Renal cortical epithelial cell (primary cell): ENCODE results near the gene ATF2. TPM values are rescaled to one million over a fixed set of nuclear protein-coding genes. Genes with fewer than 3 reads are reported as not detected.
"Not testable (repeated sequence)": the region's sequence is repeated elsewhere in the genome, so short reads cannot be mapped to it uniquely, and the experiment has no call there.

ENCODE experiments used
- DNase-seq: peaks from one replicate; pipeline ENCODE4 v3.0.0-alpha.2; 2011; ENCODE audit warnings: low read depth
- total RNA-seq: library from RNA; depleted of rRNA; stranded (reverse); fragments of >200 nt; gene quantifications from 2 replicates; pipeline ENCODE4 v1.2.3, GENCODE V29; 2014

Gene ATF2
- total RNA-seq, 1 donor from 2014 or later = 77.8 TPM

GRCh38 chr2:175097297-175097696 lies 70.7 kb downstream of the ATF2 start:
- DNase-seq = no peak

- not testable (repeated sequence) for DNase-seq
Measured at GRCh38 chr2:175084117-175084516, 83.9 kb downstream of the ATF2 start.

GRCh38 chr2:175080479-175080878 lies 87.5 kb downstream of the ATF2 start:
- no peak for DNase-seq

GRCh38 chr2:175076272-175076671 lies 91.7 kb downstream of the ATF2 start:
- DNase-seq = no peak

- DNase-seq = no peak
Measured at GRCh38 chr2:175074478-175074877, 93.5 kb downstream of the ATF2 start.

- DNase-seq = no peak
Measured at GRCh38 chr2:175068534-175068933, 99.5 kb downstream of the ATF2 start.

GRCh38 chr2:175066411-175066810 lies 101.6 kb downstream of the ATF2 start:
- no peak for DNase-seq

GRCh38 chr2:175064797-175065196 lies 103.2 kb downstream of the ATF2 start:
- DNase-seq = no peak

- peak; percentile 10 for DNase-seq
Measured at GRCh38 chr2:175063741-175064140, 104.3 kb downstream of the ATF2 start.

- no peak for DNase-seq
Measured at GRCh38 chr2:175062787-175063585, 105.0 kb downstream of the ATF2 start.

- no peak for DNase-seq
Measured at GRCh38 chr2:175057078-175057685, 110.8 kb downstream of the ATF2 start.

GRCh38 chr2:175055993-175056392 lies 112.0 kb downstream of the ATF2 start:
- no peak for DNase-seq

- no peak for DNase-seq
Measured at GRCh38 chr2:175054340-175054739, 113.7 kb downstream of the ATF2 start.

- no peak for DNase-seq
Measured at GRCh38 chr2:175049661-175050060, 118.3 kb downstream of the ATF2 start.

- no peak for DNase-seq
Measured at GRCh38 chr2:175048275-175048674, 119.7 kb downstream of the ATF2 start.

GRCh38 chr2:175039490-175039889 lies 128.5 kb downstream of the ATF2 start:
- DNase-seq = no peak

GRCh38 chr2:175039031-175039430 lies 129.0 kb downstream of the ATF2 start:
- no peak for DNase-seq

- DNase-seq = no peak
Measured at GRCh38 chr2:175037941-175038340, 130.1 kb downstream of the ATF2 start.

GRCh38 chr2:175036582-175037018 lies 131.4 kb downstream of the ATF2 start:
- peak; percentile 57 for DNase-seq

- no peak for DNase-seq
Measured at GRCh38 chr2:175035806-175036205, 132.2 kb downstream of the ATF2 start.

GRCh38 chr2:175034716-175035115 lies 133.3 kb downstream of the ATF2 start:
- DNase-seq = no peak

GRCh38 chr2:175030380-175031271 lies 137.4 kb downstream of the ATF2 start:
- peak; percentile 56 for DNase-seq
